GM04503 (cell line): ENCODE data around the gene POU2AF3.

Source experiments
- DNase-seq: peaks from one replicate; pipeline ENCODE4 v3.0.0-alpha.2; 2012; ENCODE audit warnings: low read depth

The POU2AF3 gene

DNA sequence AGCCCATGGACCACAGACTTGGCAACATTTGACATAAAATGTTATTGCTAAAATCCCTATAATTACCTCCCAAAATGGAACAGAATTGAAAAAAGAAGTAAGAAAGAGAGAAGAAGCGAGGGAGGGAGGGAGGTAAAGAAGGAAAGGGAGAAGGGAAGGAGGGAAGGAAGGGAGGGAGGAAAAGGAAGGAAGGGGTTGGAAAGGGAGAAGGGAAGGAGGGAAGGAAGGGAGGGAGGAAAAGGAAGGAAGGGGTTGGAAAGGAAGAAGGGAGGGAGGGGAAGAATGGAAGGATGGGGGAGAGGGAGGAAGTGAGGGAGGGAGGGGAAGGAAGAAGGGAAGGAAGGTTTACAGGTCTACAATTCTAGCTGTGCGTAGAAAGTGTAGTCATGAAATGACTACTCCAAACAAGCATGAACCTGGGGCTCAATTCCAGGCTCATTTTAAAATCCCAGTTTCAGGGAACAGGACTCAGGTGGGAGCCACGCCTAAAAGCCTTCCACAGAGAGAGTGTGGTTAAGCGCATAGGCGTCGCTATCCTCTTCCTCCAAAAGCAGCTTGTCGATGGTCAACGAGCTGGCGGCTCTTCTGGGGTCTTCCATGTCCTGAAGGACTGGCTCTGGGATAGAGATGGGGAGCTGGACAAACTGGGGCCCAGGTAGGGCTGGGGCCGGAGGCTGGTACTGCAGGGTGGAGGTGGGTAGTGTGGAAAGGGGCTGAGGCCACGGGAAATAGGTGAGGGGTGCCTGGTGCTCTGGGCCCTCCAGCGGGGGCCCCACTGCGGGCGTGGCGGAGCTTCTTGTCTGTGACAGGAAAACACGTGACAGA lies 55.6 kb downstream of the POU2AF3 start:
- no peak for DNase-seq

DNA sequence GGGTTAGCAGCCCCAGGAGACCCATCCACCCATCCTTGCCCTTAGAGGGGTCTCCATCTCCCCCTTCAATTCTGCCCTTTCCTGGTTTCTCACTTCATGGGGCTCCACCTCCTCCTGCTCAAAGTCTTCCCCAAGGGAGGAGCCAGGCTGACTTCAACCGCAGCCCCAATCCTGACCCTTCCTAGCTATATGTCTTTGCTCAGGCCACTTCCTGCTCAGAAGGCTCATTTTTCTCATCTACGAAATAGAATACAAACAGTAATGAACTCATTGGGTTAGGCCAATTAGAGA lies 56.2 kb downstream of the POU2AF3 start:
- DNase-seq, result no peak

DNA sequence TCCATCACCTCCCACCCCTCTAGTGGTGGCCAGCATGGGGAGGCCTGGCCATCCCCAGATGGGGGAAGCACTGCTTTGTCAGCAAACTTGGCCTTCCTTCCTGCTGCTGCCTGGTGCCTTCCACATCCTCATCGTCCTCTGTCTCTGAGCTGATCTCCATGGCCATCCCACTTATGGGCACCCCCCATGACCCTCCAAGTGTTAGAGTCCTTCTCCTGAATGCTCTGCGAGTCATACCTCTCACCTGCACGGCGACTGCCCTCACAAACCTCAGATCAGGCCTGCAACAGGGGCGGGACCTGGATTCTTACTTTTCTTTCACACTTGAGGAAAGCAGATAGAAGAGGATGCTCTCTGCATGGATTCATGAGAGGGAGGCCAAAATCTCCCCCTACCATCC lies 56.8 kb downstream of the POU2AF3 start:
- no peak for DNase-seq

DNA sequence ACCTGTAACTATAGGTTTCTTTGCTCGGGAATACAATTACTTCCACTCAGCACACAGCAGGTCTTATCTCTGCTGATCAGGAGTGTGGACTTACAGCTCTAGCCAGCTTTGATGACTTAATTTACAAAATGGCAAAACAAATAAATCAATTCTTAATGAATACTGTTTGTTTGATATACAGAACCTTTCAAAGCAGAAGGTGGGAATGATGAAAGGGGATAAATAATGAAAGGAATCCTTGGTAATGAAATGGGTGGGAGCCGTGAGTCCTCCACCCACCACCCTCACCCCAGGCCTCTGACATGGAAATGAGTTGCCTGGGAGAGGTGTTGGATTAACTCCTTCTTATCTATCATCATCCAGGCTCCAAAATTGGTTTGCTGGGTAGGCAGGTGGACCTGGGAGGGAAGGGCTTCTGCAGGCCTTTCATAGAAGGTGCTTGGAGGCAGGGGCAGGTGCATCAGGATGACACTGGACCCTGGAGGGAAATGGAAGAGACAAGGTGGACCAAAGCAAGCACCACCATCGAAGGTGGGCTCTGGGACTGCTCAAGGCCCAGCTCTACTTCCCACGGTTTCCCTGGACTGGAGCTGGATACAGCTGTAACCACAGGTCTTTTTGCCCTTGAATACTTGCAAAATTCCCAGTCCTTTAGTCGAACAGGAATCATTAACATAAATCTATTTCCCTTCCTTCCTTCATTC lies 57.8 kb downstream of the POU2AF3 start:
- no peak for DNase-seq

DNA sequence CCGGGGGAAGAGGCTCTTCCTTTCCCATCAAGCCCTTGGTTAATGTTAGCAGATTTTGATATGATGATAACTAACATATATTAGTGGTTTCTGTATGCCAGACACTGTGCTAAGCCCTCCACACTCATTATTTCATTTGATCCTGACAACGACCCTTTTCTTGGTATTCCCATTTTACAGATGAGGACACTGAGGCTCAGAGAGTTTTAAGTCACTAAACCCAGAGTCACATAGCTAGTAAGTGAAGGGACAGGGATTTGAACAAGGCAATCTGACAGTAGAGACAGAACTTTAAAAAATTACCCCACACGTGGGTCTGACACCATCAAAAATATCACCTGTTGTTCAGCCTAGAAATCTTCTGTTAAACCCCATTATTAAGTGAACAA lies 58.3 kb downstream of the POU2AF3 start:
- DNase-seq, result no peak

DNA sequence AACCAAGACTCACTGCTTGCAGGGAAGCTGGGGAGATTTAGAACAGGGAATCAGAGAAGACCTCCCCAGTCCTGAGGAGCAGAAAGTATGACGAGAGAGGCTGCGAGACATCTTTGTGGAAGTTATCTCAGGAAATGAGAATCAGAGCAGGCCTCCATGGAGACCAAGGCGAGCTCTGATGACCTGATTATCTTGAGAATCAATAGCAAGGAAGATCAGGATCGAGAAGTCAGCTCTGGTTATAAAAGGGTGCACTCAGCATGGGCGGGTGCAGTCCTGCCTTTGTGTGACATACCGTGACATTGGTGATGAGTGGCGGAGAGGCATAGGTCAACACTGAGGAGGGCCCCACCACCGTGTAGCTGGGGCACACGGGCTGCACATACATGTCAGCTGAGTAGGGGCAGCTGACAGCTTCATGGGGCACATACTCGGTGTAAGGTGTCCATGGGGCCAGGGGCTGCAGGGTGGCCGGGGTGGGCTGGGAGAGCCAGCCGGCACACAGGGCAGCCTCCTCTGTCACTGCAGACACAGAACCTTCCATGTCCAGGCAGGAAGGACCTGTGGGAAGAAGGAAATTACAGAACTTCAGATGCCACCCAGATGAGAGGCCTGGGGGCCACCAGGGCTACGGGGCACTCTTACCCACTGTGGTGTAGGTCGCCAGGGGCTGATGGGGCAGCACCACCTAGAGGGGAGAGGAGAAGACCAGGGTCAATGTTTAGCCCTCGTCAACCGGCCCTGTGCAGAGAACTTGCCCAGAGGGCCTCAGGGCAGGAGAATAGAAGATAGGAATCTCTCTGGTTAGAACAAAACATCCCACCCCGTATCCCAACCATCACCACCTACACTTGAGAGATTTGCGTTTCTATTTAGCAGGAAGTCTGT lies 59.0 kb downstream of the POU2AF3 start:
- DNase-seq, result no peak
